ENCODE results near the gene MMGT1.
"Not testable (repeated sequence)": the region's sequence is repeated elsewhere in the genome, so short reads cannot be mapped to it uniquely, and the experiment has no call there.

MMGT1 gene

GRCh38 chrX:135923353-135923752 is 50.4 kb downstream of the MMGT1 start:
- DNase-seq (ENCODE audit: low read depth in 2 of 2) = no peak

DNA sequence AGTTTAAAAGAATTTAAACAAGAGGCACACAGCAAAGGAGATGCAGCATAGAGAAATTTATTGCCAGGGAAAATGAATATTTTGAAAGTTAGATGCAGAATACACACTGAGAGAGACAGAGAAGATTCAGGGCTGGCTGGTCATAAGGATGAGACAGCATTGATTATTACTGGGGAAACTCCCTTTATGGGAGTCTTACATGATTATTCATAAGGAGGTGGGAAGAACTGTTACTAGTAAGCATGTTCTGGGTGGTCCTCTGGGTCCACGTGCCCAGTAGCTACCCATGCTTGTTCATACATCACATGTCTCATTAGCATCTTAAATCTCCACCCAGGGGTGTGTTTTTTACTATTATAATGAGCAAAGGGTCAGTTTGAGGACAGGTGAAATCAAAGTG is 53.3 kb downstream of the MMGT1 start:
- not testable (repeated sequence) for DNase-seq (ENCODE audit: low read depth in 2 of 2)

DNA sequence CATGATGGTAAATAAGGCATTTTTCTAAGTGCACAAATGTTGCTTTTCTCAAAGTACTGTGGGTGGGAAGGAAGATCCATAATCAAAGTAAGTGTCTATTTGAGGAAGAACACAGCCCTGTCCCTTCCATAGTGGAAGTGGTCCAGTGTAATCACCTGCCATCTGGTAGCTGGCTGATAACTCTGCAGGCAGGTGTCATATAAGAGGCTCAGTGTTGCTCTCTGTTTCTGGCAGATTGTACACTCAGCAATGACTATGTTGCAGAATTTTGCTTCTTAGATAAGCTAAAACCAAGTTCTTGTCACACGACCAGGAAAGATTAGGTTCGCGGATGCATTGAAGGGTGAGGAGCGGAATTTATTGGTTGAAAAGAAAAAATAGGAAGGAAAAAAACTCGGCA is 59.4 kb downstream of the MMGT1 start:
- no peak for DNase-seq (ENCODE audit: low read depth in 2 of 2)
